KMS-11 (cell line): Measurements from ENCODE around the gene MMD.

Experiments used
- H2AFZ ChIP-seq: fragments of 200-600 bp; sonication (generic); 2 replicates; pipeline ENCODE4 v1.6.1; 2016; ENCODE audit warnings: antibody characterized with exemption, mixed run types, low read depth
- H3K27ac ChIP-seq: fragments of 200-600 bp; sonication (generic); 2 replicates; pipeline ENCODE4 v1.6.1; 2016; ENCODE audit warnings: mild to moderate bottlenecking, mixed run types
- H3K27me3 ChIP-seq: fragments of 200-600 bp; sonication (generic); 2 replicates; pipeline ENCODE4 v1.6.1; 2017; ENCODE audit warnings: mild to moderate bottlenecking, low read depth, mixed run types, moderate library complexity; ENCODE audit not compliant: insufficient read depth
- H3K36me3 ChIP-seq: fragments of 200-600 bp; sonication (generic); 2 replicates; pipeline ENCODE4 v1.6.1; 2017; ENCODE audit warnings: mild to moderate bottlenecking, mixed run types; ENCODE audit not compliant: insufficient read depth
- H3K4me1 ChIP-seq: fragments of 200-600 bp; sonication (generic); 2 replicates; pipeline ENCODE4 v1.6.1; 2016; ENCODE audit warnings: mild to moderate bottlenecking, low read depth, mixed run types; ENCODE audit not compliant: poor library complexity, severe bottlenecking
- H3K4me2 ChIP-seq: fragments of 200-600 bp; sonication (generic); 2 replicates; pipeline ENCODE4 v1.7.0; 2016; ENCODE audit warnings: mild to moderate bottlenecking, mixed run types
- H3K4me3 ChIP-seq: fragments of 200-600 bp; sonication (generic); IDR thresholded peaks from 2 replicates; pipeline ENCODE4 v1.6.1; 2017; ENCODE audit warnings: low read depth, low read length, mixed read lengths; ENCODE audit not compliant: insufficient read depth
- H3K79me2 ChIP-seq: fragments of 200-600 bp; sonication (generic); 2 replicates; pipeline ENCODE4 v1.6.1; 2016; ENCODE audit warnings: low read depth, mixed run types; ENCODE audit not compliant: insufficient read depth
- H3K9ac ChIP-seq: fragments of 200-600 bp; sonication (generic); 2 replicates; pipeline ENCODE4 v1.6.1; 2016; ENCODE audit warnings: mild to moderate bottlenecking, mixed run types
- H4K20me1 ChIP-seq: fragments of 200-600 bp; sonication (generic); 2 replicates; pipeline ENCODE4 v1.6.1; 2016; ENCODE audit warnings: mild to moderate bottlenecking, mixed run types; ENCODE audit not compliant: insufficient read depth
- TF ChIP-seq, protein P1 (sequence below): fragments of 200-600 bp; sonication (generic); conservative IDR thresholded peaks from 2 replicates; pipeline ENCODE4 v1.6.1; 2017; ENCODE audit warnings: low read depth, mild to moderate bottlenecking, antibody characterized with exemption, low read length, moderate library complexity, mixed read lengths

Gene MMD

DNA sequence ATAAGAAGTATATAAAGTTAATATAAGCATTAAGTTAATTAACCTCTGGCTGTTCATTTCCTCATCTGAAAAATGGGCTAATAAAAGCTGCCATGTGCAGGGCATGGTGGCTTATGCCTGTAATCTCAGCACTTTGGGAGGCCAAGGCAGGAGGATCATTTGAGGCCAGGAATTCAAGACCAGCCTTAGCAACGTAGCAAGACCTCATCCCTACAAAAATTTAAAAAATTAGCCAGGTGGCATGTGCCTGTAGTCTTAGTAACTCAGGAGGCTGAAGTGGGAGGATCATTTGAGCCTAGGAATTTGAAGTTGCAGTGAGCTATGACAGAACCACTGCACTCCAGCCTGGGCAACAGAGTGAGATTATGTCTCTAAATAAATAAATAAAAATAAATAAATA lies 40.6 kb upstream of the MMD start:
- TF ChIP-seq, protein P1, sequence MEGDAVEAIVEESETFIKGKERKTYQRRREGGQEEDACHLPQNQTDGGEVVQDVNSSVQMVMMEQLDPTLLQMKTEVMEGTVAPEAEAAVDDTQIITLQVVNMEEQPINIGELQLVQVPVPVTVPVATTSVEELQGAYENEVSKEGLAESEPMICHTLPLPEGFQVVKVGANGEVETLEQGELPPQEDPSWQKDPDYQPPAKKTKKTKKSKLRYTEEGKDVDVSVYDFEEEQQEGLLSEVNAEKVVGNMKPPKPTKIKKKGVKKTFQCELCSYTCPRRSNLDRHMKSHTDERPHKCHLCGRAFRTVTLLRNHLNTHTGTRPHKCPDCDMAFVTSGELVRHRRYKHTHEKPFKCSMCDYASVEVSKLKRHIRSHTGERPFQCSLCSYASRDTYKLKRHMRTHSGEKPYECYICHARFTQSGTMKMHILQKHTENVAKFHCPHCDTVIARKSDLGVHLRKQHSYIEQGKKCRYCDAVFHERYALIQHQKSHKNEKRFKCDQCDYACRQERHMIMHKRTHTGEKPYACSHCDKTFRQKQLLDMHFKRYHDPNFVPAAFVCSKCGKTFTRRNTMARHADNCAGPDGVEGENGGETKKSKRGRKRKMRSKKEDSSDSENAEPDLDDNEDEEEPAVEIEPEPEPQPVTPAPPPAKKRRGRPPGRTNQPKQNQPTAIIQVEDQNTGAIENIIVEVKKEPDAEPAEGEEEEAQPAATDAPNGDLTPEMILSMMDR: no peak
- Histone ChIP-seq H3K79me2 (no peaks in the 10 kb centered on the region), H3K36me3 (no peaks in the 10 kb centered on the region), H3K4me3 (no peak overlapping the region), H2AFZ (no peak overlapping the region), H4K20me1 (no peaks in the 10 kb centered on the region), H3K4me1 (peaks cover 5% of the 10 kb centered on the region), H3K9ac (no peak overlapping the region), H3K4me2 (no peak overlapping the region), H3K27ac (no peak overlapping the region), H3K27me3 (no peaks in the 10 kb centered on the region)

DNA sequence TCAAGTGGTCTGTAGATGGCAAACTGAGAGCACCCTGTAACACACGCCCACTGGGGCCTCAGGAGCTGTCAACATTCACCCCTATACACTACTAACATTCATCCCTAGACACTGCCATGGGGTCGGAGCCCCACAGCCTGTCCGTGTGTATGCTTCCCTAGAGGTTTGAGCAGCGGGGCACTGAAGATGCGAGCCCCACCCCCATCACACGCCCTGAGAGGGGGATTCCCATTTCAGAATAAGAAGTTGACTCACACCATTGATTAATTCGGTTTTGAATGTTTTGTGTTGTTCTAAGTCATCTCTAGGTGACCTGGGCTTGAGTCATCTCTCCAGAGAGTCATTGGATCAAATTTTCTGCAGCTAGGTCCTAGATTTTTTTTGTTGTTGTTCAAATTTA lies 37.3 kb upstream of the MMD start:
- TF ChIP-seq, protein P1: no peak
- Histone ChIP-seq H3K4me2 (no peak overlapping the region), H4K20me1 (no peaks in the 10 kb centered on the region), H3K36me3 (no peaks in the 10 kb centered on the region), H3K4me1 (peaks cover 5% of the 10 kb centered on the region), H2AFZ (no peak overlapping the region), H3K27me3 (no peaks in the 10 kb centered on the region), H3K27ac (no peak overlapping the region), H3K9ac (no peak overlapping the region), H3K79me2 (no peaks in the 10 kb centered on the region), H3K4me3 (no peak overlapping the region)

DNA sequence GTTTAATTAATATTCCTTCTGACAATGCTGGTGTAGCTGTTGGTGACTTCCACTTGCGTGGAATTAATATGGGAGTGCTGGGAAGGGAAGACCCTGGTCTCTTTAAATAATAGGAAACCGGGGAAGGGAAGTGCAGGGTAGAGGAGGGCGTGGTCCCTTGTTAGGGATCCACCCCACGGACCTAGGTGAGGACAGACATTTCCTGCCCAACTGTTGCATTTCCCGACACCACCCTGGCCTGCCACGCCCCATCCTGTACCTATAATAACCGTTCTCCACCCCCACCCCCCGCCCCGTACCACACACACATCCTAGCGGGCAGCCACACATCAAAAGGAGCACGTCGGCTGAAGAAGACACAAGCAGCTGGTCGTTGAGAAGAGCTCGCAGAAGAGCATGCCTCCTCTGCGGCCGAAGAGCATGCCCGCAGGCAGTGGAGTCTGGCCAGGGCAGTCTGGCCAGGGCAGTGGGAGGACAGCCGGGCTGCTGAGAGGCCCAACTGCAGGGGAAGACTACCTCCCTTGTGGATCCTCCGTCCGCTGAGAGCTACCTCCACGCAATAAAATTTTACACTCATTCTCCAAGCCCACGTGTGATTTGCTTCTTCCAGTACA lies 36.8 kb upstream of the MMD start:
- Histone ChIP-seq H3K9ac (no peak overlapping the region), H3K27me3 (no peaks in the 10 kb centered on the region), H3K36me3 (no peaks in the 10 kb centered on the region), H3K4me2 (no peak overlapping the region), H3K4me3 (no peak overlapping the region), H2AFZ (no peak overlapping the region), H3K27ac (no peak overlapping the region), H3K79me2 (no peaks in the 10 kb centered on the region), H3K4me1 (peaks cover 1% of the 10 kb centered on the region), H4K20me1 (no peaks in the 10 kb centered on the region)
- TF ChIP-seq, protein P1: no peak

DNA sequence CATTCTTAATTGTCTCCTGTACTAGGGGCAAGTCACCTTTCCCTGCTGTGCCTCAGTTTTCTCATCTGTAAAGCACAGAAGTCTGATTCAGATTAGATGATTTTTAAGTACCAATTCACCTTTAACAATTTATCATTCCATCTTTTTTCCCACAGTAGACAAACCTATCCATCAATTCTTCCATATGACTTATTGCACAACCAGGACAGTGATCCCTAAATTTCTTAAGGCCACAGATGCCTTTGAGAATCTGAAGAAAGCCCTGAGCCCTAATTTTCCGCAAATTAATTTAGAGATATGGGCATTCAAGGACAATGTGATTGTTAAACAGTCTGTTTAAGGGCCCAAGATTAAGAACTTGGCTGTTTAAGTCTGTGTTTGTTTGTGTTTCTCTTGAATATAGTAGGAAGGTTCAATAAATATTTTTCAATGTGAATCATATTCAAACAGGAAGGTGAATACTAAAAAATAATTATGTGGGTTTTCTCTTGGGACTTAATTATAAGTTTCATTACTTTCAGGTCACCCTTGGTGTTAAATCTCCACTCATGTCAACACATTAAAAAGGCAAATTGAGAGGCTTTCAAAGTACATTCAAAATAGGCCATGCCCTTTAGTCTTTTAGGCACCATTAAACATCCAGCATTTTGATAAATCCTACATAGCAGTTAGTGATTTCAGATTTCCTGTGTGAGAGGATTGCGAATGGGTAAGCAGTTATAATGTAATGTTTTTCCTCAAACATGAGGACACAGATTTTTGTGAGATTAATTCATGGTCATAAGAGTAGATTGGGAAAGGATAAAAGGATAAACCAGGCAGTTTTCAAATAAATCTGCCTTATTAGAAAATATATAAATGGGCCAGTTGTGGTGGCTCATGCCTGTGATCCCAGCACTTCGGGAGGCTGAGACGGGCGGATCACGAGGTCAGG lies 34.9 kb upstream of the MMD start:
- TF ChIP-seq, protein P1: no peak
- H3K9ac ChIP-seq: no peak overlapping the region
- H3K4me2 ChIP-seq: no peak overlapping the region
- peaks cover 7% of the 10 kb centered on the region for H3K4me1 ChIP-seq
- no peaks in the 10 kb centered on the region for H3K27me3 ChIP-seq
- no peaks in the 10 kb centered on the region for H4K20me1 ChIP-seq
- no peak overlapping the region for H3K4me3 ChIP-seq
- no peaks in the 10 kb centered on the region for H3K79me2 ChIP-seq
- no peaks in the 10 kb centered on the region for H3K36me3 ChIP-seq
- H3K27ac ChIP-seq: no peak overlapping the region
- no peak overlapping the region for H2AFZ ChIP-seq
